ENCODE data around the gene WASF3. TPM values are rescaled to one million over a fixed set of nuclear protein-coding genes. Genes with fewer than 3 reads are reported as not detected.

The WASF3 gene
- total RNA-seq, 1 experiment from 2014 or later, result 0.31 TPM

DNA sequence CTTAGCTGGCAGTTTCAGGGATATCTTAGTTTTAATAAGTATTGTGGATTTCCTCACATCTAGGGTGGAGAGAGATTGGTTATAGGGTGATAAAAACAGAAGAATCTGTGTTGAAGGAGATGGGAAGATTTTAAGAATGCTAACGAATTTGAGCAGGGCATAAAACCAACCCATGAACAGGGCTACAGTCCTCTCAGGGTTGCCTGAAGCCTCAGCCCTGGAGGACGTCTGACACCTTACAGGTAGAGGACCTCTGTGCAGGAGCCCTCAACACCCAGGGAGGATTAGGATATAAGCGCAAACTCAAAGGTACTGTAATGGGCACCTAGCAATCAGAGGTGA lies 461 bp upstream of the WASF3 start:
- BruUV-seq (replicated peaks), result no TSS peak
- peak overlapping the region; percentile 49; the same call in 1 of the 2 replicates for H3K4me3 ChIP-seq
- no peaks in the 10 kb centered on the region for H4K20me1 ChIP-seq (ENCODE audit: insufficient read depth)
- no peaks in the 10 kb centered on the region for H3K9me2 ChIP-seq (ENCODE audit: insufficient read depth)
- no peaks in the 10 kb centered on the region for H3K4me1 ChIP-seq (replicated peaks; ENCODE audit: insufficient read depth)
- H3K36me3 ChIP-seq (ENCODE audit: low read depth), result no peaks in the 10 kb centered on the region
- no peak overlapping the region for H3K27ac ChIP-seq
- ChIA-PET POLR2A (ENCODE audit: unreplicated experiment) (no interaction called here), CTCF (no interaction called here)
- H3K9me3 ChIP-seq (ENCODE audit: insufficient read depth, low read depth), result no peaks in the 10 kb centered on the region
- H3K4me2 ChIP-seq, result peak overlapping the region; percentile 58
- intact Hi-C loops (cut with micrococcal nuclease; ENCODE audit: unreplicated experiment), result loop anchor here (2.0 kb wide), 1 partner anchor 370 kb away; no protein-coding TSS in a partner anchor
- no peaks in the 10 kb centered on the region for H3F3A ChIP-seq (ENCODE audit: insufficient read depth, low read depth)
- DNase-seq, result no peak
- peak overlapping the region; percentile 24; the same call in 1 of the 2 replicates for H2AFZ ChIP-seq
- no peak for TF ChIP-seq EZH2 (IDR thresholded peaks at IDR 0.05; ENCODE audit: low read depth)
- TF ChIP-seq, protein P1, sequence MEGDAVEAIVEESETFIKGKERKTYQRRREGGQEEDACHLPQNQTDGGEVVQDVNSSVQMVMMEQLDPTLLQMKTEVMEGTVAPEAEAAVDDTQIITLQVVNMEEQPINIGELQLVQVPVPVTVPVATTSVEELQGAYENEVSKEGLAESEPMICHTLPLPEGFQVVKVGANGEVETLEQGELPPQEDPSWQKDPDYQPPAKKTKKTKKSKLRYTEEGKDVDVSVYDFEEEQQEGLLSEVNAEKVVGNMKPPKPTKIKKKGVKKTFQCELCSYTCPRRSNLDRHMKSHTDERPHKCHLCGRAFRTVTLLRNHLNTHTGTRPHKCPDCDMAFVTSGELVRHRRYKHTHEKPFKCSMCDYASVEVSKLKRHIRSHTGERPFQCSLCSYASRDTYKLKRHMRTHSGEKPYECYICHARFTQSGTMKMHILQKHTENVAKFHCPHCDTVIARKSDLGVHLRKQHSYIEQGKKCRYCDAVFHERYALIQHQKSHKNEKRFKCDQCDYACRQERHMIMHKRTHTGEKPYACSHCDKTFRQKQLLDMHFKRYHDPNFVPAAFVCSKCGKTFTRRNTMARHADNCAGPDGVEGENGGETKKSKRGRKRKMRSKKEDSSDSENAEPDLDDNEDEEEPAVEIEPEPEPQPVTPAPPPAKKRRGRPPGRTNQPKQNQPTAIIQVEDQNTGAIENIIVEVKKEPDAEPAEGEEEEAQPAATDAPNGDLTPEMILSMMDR (conservative IDR thresholded peaks at IDR 0.05), result no peak
- no peaks in the 10 kb centered on the region for H3K79me2 ChIP-seq (ENCODE audit: low read depth)
- H3K27me3 ChIP-seq (ENCODE audit: insufficient read depth, low read depth), result peaks cover 67% of the 10 kb centered on the region

DNA sequence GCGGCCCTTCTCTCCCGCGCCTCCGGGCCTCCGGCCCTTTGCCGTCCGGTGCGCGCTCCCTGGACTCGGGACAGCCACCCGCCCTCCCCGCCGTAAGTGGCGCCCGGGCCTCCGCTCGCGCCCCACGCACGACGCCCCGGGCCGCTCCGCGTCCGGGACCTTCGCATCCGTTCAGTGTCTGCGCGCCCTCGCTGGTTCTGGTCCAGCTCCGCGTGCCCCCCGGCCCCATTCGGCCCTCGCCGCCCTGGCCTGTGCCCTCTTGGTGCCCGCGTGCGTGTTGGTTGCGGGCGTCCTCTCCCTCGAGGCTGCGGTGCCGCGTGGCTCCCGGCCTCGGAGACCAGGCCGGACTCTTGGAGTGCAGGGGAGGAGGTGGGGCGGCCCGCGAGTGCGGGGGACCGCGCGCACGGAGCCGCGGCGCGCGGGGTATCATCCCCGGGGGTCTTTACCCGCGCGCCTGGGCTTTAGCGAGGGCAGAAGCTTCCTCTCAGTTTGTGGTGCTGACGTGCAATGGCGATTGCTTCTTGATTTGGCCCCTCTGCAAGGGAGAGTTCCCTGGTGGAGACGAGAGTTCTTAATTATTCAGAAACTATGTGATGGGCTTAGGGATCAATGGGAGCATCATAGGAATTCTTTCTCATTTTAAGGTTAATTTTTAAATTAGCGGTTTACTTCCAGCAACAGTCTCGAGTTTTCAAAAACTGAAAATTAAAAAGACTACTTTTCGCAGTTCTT lies 757 bp downstream of the WASF3 start:
- intact Hi-C loops (cut with micrococcal nuclease; ENCODE audit: unreplicated experiment), result no loop called here
- BruUV-seq (replicated peaks), result no TSS peak
- Histone ChIP-seq H3K4me1 (replicated peaks; ENCODE audit: insufficient read depth) (no peaks in the 10 kb centered on the region), H3K79me2 (ENCODE audit: low read depth) (no peaks in the 10 kb centered on the region), H2AFZ (peak overlapping the region; percentile 58; the same call in 1 of the 2 replicates), H3K9me2 (ENCODE audit: insufficient read depth) (no peaks in the 10 kb centered on the region), H3K36me3 (ENCODE audit: low read depth) (no peaks in the 10 kb centered on the region), H3K27ac (no peak overlapping the region), H3K4me2 (peak overlapping the region; percentile 74), H3K9me3 (ENCODE audit: insufficient read depth, low read depth) (no peaks in the 10 kb centered on the region), H3K4me3 (peak overlapping the region; percentile 49; the same call in 1 of the 2 replicates), H3K27me3 (ENCODE audit: insufficient read depth, low read depth) (peaks cover 55% of the 10 kb centered on the region), H4K20me1 (ENCODE audit: insufficient read depth) (no peaks in the 10 kb centered on the region), H3F3A (ENCODE audit: insufficient read depth, low read depth) (no peaks in the 10 kb centered on the region)
- TF ChIP-seq EZH2 (IDR thresholded peaks at IDR 0.05; ENCODE audit: low read depth), result no peak
- TF ChIP-seq, protein P1 (conservative IDR thresholded peaks at IDR 0.05), result no peak
- DNase-seq, result no peak
- CTCF ChIA-PET, result no interaction called here
- POLR2A ChIA-PET (ENCODE audit: unreplicated experiment), result no interaction called here

DNA sequence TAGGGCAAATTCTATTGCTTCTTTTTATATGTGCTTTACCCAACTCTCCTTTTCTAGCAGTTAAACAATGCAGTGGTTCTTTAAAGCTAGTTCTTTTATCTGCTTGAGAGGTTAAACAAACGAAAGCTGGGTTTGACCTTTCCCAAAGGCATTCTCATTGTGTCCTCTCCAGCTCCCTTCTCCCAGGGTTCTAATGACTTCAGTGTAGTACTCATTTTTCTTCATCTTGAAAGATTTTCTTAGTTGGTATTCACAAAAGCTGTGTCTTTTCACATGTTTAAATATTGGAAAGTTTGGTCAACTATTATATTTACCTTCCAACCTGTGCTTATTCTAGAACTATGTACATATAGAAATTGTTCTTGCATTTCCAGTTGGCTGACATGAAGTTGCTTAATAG lies 1.5 kb downstream of the WASF3 start:
- Histone ChIP-seq H3K36me3 (ENCODE audit: low read depth) (no peaks in the 10 kb centered on the region), H4K20me1 (ENCODE audit: insufficient read depth) (no peaks in the 10 kb centered on the region), H3K4me1 (replicated peaks; ENCODE audit: insufficient read depth) (no peaks in the 10 kb centered on the region), H3K27me3 (ENCODE audit: insufficient read depth, low read depth) (peaks cover 54% of the 10 kb centered on the region), H3F3A (ENCODE audit: insufficient read depth, low read depth) (no peaks in the 10 kb centered on the region), H3K27ac (no peak overlapping the region), H2AFZ (no peak overlapping the region), H3K9me3 (ENCODE audit: insufficient read depth, low read depth) (no peaks in the 10 kb centered on the region), H3K79me2 (ENCODE audit: low read depth) (no peaks in the 10 kb centered on the region), H3K4me3 (no peak overlapping the region), H3K4me2 (no peak overlapping the region; the same call in 1 of the 2 replicates), H3K9me2 (ENCODE audit: insufficient read depth) (no peaks in the 10 kb centered on the region)
- POLR2A ChIA-PET (ENCODE audit: unreplicated experiment), result no interaction called here
- CTCF ChIA-PET, result no interaction called here
- TF ChIP-seq, protein P1 (conservative IDR thresholded peaks at IDR 0.05), result no peak
- TF ChIP-seq EZH2 (IDR thresholded peaks at IDR 0.05; ENCODE audit: low read depth), result no peak
- intact Hi-C loops (cut with micrococcal nuclease; ENCODE audit: unreplicated experiment), result no loop called here
- BruUV-seq (replicated peaks), result no TSS peak
- DNase-seq, result no peak
